ENCODE results near the gene BHLHA15.

The BHLHA15 gene

DNA sequence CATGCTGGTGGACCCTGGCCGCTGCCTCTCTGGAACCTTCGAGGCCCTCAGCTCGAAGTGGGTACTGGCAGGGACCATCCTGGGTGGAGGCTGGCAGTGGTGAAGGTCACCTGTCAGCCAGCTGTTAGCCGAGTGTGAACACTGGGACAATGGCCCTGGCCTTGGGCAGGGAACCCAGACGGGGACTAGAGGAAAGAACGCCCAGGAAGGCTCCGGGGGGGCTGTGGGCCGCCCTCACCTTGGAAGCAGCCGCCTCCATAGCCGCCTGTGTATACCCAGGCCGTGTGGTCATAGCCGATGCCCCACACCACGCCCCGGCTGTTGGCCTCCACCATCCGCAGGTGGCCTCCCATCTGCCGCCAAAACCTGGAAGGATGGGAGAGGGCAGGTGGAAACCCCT lies 17.6 kb downstream of the BHLHA15 start:
- no peak for DNase-seq

DNA sequence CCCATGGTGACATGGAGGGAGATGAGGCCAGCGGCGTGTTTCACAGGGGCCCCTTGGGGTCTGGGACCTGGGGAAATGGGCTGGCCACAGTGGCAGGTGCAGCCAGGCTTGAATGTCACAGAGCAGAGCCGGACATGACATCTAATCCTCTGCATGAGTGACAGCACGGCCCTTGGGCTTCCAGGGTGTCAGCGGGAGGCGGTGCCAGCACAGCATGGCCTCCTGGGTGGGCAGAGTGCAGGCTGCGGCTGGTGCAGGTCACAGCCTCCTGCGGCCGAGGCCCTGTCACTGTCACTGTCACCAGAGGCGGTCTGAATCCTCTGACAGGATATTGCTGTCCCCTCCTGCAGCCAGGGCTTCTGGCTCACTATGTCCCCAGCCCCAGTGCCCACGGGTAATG lies 18.2 kb downstream of the BHLHA15 start:
- DNase-seq: no peak

GRCh38 chr7:98229991-98230745 lies 18.9 kb downstream of the BHLHA15 start:
- no peak for DNase-seq

- DNase-seq: no peak
Measured at GRCh38 chr7:98230746-98231471, 19.7 kb downstream of the BHLHA15 start.

- no peak for DNase-seq
Measured at GRCh38 chr7:98231493-98232262, 20.4 kb downstream of the BHLHA15 start.

GRCh38 chr7:98232263-98232585 lies 21.0 kb downstream of the BHLHA15 start:
- DNase-seq: no peak

GRCh38 chr7:98232799-98233198 lies 21.6 kb downstream of the BHLHA15 start:
- DNase-seq: no peak

GRCh38 chr7:98233219-98234070 lies 22.2 kb downstream of the BHLHA15 start:
- DNase-seq: no peak

DNA sequence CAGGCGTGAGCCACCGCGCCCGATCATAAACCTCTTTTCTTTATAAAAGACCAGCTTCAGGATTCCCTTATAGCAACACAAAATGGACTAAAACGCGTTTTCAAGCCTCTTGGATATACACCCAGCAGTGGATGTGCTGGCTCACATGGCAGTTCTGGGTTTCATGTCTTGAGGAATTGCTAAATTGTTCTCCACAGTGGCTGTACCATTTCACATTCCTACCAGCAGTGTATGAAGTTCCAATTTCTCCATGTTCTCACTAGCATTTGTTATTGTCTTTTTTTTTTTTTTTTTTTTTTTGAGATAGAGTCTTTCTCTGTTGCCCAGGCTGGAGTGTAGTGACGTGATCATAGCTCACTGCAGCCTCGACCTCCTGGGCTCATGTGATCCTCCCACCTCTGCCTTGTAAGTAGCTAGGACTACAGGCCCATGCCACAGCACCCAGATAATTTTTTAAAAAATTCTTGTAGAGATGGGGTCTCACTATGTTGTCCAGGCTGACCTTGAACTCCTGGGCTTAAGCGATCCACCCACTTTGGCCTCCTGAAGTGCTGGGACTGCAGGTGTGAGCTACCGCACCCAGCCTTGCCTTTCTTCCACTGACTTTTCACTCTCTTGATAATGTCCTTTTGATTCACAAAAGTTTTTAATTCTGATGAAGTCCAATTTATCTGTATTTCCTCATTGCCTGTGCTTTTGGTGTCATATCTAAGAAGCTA lies 23.3 kb downstream of the BHLHA15 start:
- DNase-seq: no peak

DNA sequence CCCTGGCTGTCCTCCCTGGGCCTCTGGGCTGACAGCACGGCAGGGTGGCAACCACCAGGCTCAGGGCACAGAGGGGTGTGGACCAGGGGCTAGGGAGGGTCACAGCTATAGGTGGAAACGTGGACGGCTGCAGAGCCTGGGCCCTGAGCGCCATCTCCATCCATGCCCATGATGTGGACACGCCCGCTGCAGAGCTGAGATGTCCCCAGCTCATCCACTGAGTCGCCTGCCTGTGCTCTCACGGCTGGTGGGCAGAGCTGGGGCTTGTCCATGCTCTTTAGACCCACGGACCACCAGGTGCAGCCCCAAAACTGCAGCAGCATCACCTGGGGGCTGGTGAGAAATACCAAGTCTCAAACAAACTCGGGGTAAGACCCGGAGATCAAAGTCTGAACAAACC lies 24.7 kb downstream of the BHLHA15 start:
- DNase-seq: no peak

GRCh38 chr7:98236355-98237185 lies 25.3 kb downstream of the BHLHA15 start:
- no peak for DNase-seq

DNA sequence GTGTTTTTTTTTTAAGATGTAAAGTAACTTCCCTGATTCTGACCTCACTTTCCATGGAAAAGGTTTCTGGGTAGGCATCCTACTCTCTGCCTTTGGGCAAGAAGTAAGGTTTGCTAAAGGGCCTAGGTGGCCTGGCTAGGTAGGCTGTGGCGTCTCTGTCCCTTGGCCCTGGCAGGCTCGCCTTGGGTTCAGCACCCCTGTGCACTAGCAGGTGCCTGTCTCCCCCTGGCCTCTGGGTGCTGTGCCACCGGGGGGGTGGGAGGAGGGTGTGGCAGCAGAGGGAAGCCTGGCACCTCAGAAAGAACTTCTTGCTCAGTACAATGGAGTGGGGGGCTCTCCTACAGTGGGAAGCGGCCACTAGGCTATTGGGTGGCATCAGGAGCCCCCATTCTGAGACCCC lies 26.8 kb downstream of the BHLHA15 start:
- DNase-seq: no peak

- DNase-seq: no peak
Measured at GRCh38 chr7:98238976-98239375, 27.7 kb downstream of the BHLHA15 start.

GRCh38 chr7:98240961-98241673 lies 29.9 kb downstream of the BHLHA15 start:
- peak; percentile 64 for DNase-seq

DNA sequence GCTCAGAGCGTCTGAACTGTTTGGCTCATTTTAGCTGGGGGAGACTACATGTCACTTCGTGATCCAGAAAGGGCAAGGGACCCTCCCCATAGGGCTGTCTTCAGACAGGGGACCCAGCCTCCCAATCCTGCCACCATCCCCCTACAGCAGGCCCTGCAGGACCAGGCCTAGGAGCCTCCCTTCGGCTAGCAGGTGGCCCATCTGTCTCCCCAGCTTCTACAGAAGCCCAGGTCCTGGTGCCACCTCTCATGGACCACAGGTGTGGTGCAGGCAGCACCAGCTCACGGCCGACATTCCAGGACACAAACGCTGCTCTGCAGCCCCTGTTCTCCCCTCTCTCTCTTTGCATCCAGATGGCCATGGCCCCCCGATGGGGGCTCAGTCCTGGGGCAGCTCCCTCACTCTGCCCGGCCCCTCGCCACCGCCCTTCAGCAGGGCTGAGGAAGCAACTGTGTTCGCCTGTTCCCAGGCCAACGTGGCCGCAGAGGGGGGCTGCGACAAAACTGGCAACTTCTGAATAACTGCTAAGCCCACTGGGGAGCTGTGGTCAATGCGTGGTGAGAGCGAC lies 30.5 kb downstream of the BHLHA15 start:
- no peak for DNase-seq

GRCh38 chr7:98242342-98242741 lies 31.1 kb downstream of the BHLHA15 start:
- no peak for DNase-seq

DNA sequence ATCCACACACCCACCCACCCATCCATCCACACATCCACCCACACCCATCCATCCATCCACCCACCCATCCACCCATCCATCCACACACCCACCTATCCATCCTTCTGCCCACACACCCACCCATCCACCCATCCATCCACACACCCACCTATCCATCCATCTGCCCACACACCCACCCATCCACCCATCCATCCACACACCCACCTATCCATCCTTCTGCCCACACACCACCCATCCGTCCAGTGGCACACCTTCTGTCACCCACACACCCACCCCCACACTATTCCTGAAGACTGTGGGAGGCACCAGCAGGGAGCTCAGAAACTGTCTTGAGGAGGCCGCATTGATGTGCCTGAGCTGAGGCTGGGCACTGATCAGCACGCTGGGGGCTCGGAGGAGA lies 31.7 kb downstream of the BHLHA15 start:
- no peak for DNase-seq

DNA sequence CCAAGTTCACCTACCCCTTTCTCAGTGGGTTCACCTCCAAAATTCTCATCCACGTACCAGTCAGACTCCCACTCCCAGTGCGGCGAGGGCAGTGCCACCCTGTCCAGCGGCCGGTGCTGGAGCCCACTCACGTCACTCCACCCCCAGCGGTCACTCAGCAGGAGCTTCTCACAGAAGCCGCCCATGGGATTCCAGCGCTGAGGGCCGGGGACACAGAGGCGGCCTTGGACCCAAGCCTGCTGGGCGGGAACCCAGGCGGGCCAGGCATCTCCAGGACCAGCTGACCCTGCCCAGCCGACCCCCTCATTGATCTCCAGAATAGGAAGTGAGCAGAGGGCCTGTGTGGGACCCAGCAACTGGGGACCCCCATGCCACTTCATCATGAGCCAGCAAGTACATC lies 33.6 kb downstream of the BHLHA15 start:
- no peak for DNase-seq

DNA sequence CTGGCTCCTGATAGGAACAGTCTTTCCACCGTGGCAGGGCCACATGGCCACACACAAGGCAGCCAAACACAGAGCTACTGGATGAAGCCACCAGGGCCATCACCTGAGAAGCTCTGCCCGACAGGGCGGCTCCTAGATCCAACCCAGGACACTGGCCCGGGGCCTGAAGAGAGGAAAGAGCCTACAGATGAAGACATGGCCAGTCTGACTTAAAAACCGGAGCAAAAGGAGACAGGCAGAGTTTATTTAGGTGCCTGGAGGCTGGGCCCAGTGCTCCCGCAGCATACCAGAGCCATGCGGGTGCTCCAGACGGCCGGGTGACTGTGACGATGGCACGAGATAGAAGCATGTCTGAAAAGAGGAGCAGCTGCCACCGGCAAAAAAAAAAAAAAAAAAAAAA lies 36.9 kb downstream of the BHLHA15 start:
- DNase-seq: no peak

GRCh38 chr7:98249106-98249505 lies 37.9 kb downstream of the BHLHA15 start:
- no peak for DNase-seq
